Astrocyte (in vitro differentiated cells and primary cell): ENCODE measurements around the gene WDR64. TPM values are rescaled to one million over a fixed set of nuclear protein-coding genes. Genes with fewer than 3 reads are reported as not detected.

Experiments used
- DNase-seq: peaks from one replicate; pipeline ENCODE4 v3.0.0-alpha.2; 2010; ENCODE audit warnings: low read depth
- FAIRE-seq: peaks from 2 replicates; lab custom pipeline; 2011; peaks lifted over from hg19 to GRCh38; lab: Jason Lieb, UNC
- H2AFZ ChIP-seq: 2 replicates; pipeline ENCODE4 v1.6.0; 2012; ENCODE audit warnings: low read depth, low read length, inconsistent platforms
- H3K27ac ChIP-seq: 2 replicates; pipeline ENCODE4 v1.5.1; 2011; ENCODE audit warnings: low read depth, low read length, inconsistent platforms
- H3K27me3 ChIP-seq: 2 replicates; pipeline ENCODE4 v1.6.0; 2011; ENCODE audit warnings: low read length, inconsistent platforms; ENCODE audit not compliant: insufficient read depth
- H3K36me3 ChIP-seq: 2 replicates; pipeline ENCODE4 v1.5.1; 2011; ENCODE audit warnings: low read length, inconsistent platforms; ENCODE audit not compliant: insufficient read depth
- H3K4me1 ChIP-seq: 2 replicates; pipeline ENCODE4 v1.5.1; 2011; ENCODE audit warnings: low read length, inconsistent platforms; ENCODE audit not compliant: insufficient read depth
- H3K4me2 ChIP-seq: 2 replicates; pipeline ENCODE4 v1.6.0; 2012; ENCODE audit warnings: low read length, inconsistent platforms
- H3K4me3 ChIP-seq: 2 replicates; pipeline ENCODE4 v1.5.1; 2011; ENCODE audit warnings: low read depth, mild to moderate bottlenecking, low read length, inconsistent platforms; ENCODE audit not compliant: insufficient read depth
- H3K79me2 ChIP-seq: 2 replicates; pipeline ENCODE4 v1.6.0; 2012; ENCODE audit warnings: mild to moderate bottlenecking, low read length, inconsistent platforms; ENCODE audit not compliant: insufficient read depth
- H3K9ac ChIP-seq: 2 replicates; pipeline ENCODE4 v1.6.0; 2012; ENCODE audit warnings: mild to moderate bottlenecking, low read length, inconsistent platforms
- H3K9me3 ChIP-seq: 2 replicates; pipeline ENCODE4 v1.5.1; 2012; ENCODE audit warnings: low read depth, mild to moderate bottlenecking, low read length, inconsistent platforms; ENCODE audit not compliant: insufficient read depth
- H4K20me1 ChIP-seq: 2 replicates; pipeline ENCODE4 v1.6.0; 2012; ENCODE audit warnings: low read length, inconsistent platforms; ENCODE audit not compliant: insufficient read depth
- H3K27ac Mint-ChIP-seq: one replicate; pipeline ENCODE4 v1.8.0; 2021; ENCODE audit warnings: mild to moderate bottlenecking, mixed read lengths; ENCODE audit not compliant: unreplicated experiment
- H3K27me3 Mint-ChIP-seq: one replicate; pipeline ENCODE4 v1.8.0; 2021; ENCODE audit warnings: low read depth, mixed read lengths; ENCODE audit not compliant: unreplicated experiment
- H3K36me3 Mint-ChIP-seq: one replicate; pipeline ENCODE4 v1.8.0; 2021; ENCODE audit warnings: low read depth, mixed read lengths; ENCODE audit not compliant: unreplicated experiment
- H3K4me1 Mint-ChIP-seq: one replicate; pipeline ENCODE4 v1.8.0; 2021; ENCODE audit warnings: low read depth, mixed read lengths; ENCODE audit not compliant: unreplicated experiment
- H3K4me3 Mint-ChIP-seq: one replicate; pipeline ENCODE4 v1.8.0; 2021; ENCODE audit warnings: mild to moderate bottlenecking, moderate library complexity, mixed read lengths; ENCODE audit not compliant: unreplicated experiment
- H3K9me3 Mint-ChIP-seq: one replicate; pipeline ENCODE4 v1.8.0; 2021; ENCODE audit warnings: mild to moderate bottlenecking, mixed read lengths; ENCODE audit not compliant: unreplicated experiment
- EZH2 ChIP-seq: IDR thresholded peaks from 2 replicates; pipeline ENCODE4 v1.6.1; 2012; ENCODE audit warnings: mild to moderate bottlenecking, low read length, inconsistent platforms; ENCODE audit not compliant: insufficient read depth
- total RNA-seq: library from RNA; stranded (reverse); gene quantifications from 2 replicates; pipeline ENCODE4 v1.2.1, GENCODE V29; 2021
- TF ChIP-seq, protein P1 (sequence below): IDR thresholded peaks from 2 replicates; pipeline ENCODE4 v1.5.1; 2011; ENCODE audit warnings: low read depth, mild to moderate bottlenecking, inconsistent platforms, low read length, moderate library complexity; ENCODE audit not compliant: insufficient read depth

The WDR64 gene
- total RNA-seq, 1 donor from 2014 or later: not detected

DNA sequence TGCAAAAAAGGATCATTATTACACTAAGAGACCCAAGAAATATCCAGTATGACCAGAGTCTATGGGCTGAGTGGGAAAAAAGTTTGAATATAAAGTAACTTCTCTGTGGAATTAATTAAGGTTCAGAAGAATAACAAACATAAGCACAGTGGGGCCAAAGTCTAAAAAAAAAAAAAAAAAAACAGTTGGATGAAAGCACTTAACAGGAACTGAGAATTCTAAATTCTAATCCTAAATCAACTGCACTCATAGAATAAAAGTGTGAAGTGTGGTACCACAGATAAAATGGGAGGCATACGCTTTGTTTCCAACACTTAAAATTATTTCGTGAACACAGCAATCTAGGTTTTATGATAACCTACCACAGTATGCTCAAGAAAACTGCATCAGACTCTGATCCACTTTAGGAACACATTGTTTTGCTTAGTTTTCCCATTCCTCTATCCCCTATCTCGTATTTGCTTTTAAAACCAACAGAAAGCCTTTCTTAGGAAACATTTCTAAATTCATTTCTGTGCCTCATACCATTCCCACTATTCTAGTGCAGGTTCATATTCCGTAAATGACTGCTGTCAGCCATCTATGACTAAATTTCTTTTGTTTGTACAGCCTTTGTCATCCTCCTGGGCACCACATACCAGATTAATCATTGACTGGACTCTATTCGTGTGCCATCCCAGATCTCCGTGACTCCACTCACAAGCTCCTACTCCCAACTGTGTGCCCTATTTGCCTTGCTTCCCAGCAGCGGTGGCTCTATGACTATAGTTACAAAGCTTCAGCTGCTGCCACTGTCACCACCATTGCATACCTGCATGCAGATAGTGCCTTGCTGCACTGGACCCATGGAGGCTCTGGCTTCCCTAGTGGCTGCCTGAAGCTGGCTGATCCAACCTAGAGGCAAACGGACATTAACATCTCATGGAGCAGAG lies 36.8 kb upstream of the WDR64 start:
- no peaks in the 10 kb centered on the region for H3K79me2 ChIP-seq
- no peak overlapping the region for H3K4me3 ChIP-seq
- H3K27ac Mint-ChIP-seq: no peak overlapping the region
- no peaks in the 10 kb centered on the region for H3K27me3 Mint-ChIP-seq
- H2AFZ ChIP-seq: no peak overlapping the region
- no peak overlapping the region for H3K27ac ChIP-seq
- no peak overlapping the region for H3K4me3 Mint-ChIP-seq
- no peak overlapping the region for H3K9ac ChIP-seq
- H3K27me3 ChIP-seq: no peaks in the 10 kb centered on the region
- no peaks in the 10 kb centered on the region for H3K9me3 ChIP-seq
- DNase-seq (no peak), FAIRE-seq (no peak)
- H3K4me2 ChIP-seq: peak overlapping the region; percentile 16
- no peaks in the 10 kb centered on the region for H3K9me3 Mint-ChIP-seq
- H4K20me1 ChIP-seq: no peaks in the 10 kb centered on the region
- H3K36me3 ChIP-seq: no peaks in the 10 kb centered on the region
- peaks cover 17% of the 10 kb centered on the region for H3K4me1 ChIP-seq
- H3K4me1 Mint-ChIP-seq: peaks cover 14% of the 10 kb centered on the region
- TF ChIP-seq EZH2: no peak
- TF ChIP-seq, protein P1, sequence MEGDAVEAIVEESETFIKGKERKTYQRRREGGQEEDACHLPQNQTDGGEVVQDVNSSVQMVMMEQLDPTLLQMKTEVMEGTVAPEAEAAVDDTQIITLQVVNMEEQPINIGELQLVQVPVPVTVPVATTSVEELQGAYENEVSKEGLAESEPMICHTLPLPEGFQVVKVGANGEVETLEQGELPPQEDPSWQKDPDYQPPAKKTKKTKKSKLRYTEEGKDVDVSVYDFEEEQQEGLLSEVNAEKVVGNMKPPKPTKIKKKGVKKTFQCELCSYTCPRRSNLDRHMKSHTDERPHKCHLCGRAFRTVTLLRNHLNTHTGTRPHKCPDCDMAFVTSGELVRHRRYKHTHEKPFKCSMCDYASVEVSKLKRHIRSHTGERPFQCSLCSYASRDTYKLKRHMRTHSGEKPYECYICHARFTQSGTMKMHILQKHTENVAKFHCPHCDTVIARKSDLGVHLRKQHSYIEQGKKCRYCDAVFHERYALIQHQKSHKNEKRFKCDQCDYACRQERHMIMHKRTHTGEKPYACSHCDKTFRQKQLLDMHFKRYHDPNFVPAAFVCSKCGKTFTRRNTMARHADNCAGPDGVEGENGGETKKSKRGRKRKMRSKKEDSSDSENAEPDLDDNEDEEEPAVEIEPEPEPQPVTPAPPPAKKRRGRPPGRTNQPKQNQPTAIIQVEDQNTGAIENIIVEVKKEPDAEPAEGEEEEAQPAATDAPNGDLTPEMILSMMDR: no peak
- H3K36me3 Mint-ChIP-seq: no peaks in the 10 kb centered on the region

DNA sequence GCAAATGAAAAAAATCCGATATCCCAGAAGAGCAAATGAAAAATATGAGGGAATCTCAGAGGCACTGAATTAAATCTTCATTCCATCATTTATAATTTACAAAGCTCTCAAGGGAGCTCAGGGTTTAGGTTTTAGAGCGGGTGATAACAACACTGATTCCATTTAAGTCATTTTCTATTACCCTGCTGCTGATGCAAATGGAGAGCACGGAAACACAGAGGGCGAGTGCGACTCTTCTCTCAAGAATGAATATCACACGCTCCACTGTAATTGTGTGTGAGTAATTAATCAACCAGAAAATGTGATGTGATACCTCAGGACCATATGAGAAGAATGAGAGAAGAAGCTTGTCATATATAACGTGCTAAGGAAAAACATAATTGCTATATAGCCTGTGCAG lies 34.7 kb upstream of the WDR64 start:
- no peaks in the 10 kb centered on the region for H3K36me3 Mint-ChIP-seq
- peaks cover 14% of the 10 kb centered on the region for H3K4me1 Mint-ChIP-seq
- Histone ChIP-seq H4K20me1 (no peaks in the 10 kb centered on the region), H3K36me3 (no peaks in the 10 kb centered on the region), H3K4me3 (no peak overlapping the region), H3K4me1 (peaks cover 12% of the 10 kb centered on the region), H3K4me2 (no peak overlapping the region), H3K9me3 (no peaks in the 10 kb centered on the region), H2AFZ (no peak overlapping the region), H3K9ac (no peak overlapping the region), H3K79me2 (no peaks in the 10 kb centered on the region), H3K27me3 (no peaks in the 10 kb centered on the region), H3K27ac (no peak overlapping the region)
- no peak overlapping the region for H3K27ac Mint-ChIP-seq
- H3K9me3 Mint-ChIP-seq: no peaks in the 10 kb centered on the region
- H3K4me3 Mint-ChIP-seq: no peak overlapping the region
- DNase-seq (no peak), FAIRE-seq (no peak)
- TF ChIP-seq, protein P1: no peak
- no peak for TF ChIP-seq EZH2
- H3K27me3 Mint-ChIP-seq: no peaks in the 10 kb centered on the region

DNA sequence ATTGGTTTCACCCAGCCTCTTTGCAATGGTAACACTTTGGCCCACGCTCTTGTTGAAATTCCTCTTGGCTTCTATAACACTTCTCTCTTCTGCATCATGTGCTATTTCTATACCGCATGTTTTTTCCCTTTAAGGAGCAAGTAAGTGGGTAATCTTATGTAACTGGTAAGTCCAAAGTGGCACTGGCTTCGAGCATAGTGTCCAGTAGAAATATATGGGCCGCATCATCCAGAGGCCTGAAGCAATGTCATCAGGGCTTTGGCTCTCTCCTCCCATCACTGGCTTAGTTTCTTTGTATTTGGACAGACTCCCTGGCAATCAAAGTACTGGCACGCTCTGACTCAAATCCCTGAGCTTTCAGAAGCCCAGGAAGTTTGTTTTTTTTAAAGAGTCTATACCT lies 29.4 kb upstream of the WDR64 start:
- TF ChIP-seq EZH2: no peak
- TF ChIP-seq, protein P1: no peak
- DNase-seq (no peak), FAIRE-seq (no peak)
- Histone ChIP-seq H3K4me3 (no peak overlapping the region), H3K79me2 (no peaks in the 10 kb centered on the region), H3K36me3 (no peaks in the 10 kb centered on the region), H4K20me1 (peaks cover 11% of the 10 kb centered on the region), H3K27ac (no peak overlapping the region), H3K4me1 (no peaks in the 10 kb centered on the region), H3K9ac (no peak overlapping the region), H3K4me2 (no peak overlapping the region), H3K27me3 (no peaks in the 10 kb centered on the region), H3K9me3 (no peaks in the 10 kb centered on the region), H2AFZ (no peak overlapping the region)
- no peaks in the 10 kb centered on the region for H3K27me3 Mint-ChIP-seq
- no peak overlapping the region for H3K27ac Mint-ChIP-seq
- H3K36me3 Mint-ChIP-seq: no peaks in the 10 kb centered on the region
- no peaks in the 10 kb centered on the region for H3K9me3 Mint-ChIP-seq
- no peak overlapping the region for H3K4me3 Mint-ChIP-seq
- H3K4me1 Mint-ChIP-seq: peaks cover under 1% of the 10 kb centered on the region
